Lung (tissue), 12 donors: Measurements from ENCODE around the gene FSD2. TPM values are rescaled to one million over a fixed set of nuclear protein-coding genes. Genes with fewer than 3 reads are reported as not detected.

ENCODE experiments used
- ATAC-seq: fragments of 200-7000 bp; cut with Tn5 transposase; one replicate; pipeline ENCODE4 v1.9.1; 2020; ENCODE audit warnings: moderate number of reproducible peaks; ENCODE audit not compliant: insufficient read depth, low FRiP score
- DNase-seq, 3 donors: peaks; one replicate each; pipeline ENCODE4 v3.0.0-alpha.2; 2013 to 2017
- H3K27ac ChIP-seq, 2 donors: one replicate each; pipeline ENCODE4 v1.5.1; 2013; ENCODE audit warnings: mild to moderate bottlenecking in 2 of 2, moderate library complexity in 2 of 2, control low read depth in 1 of 2, inconsistent platforms in 1 of 2, low read depth in 1 of 2, low read length in 1 of 2
- H3K27me3 ChIP-seq, 3 donors: one replicate each; pipeline ENCODE4 v1.5.1; 2013; ENCODE audit warnings: low read length in 2 of 3; ENCODE audit not compliant: control insufficient read depth in 3 of 3, insufficient read depth in 3 of 3
- H3K36me3 ChIP-seq, 4 donors: one replicate each; pipeline ENCODE4 v1.5.1; 2013; ENCODE audit warnings: low read length in 4 of 4, mild to moderate bottlenecking in 1 of 4, moderate library complexity in 1 of 4; ENCODE audit not compliant: control insufficient read depth in 4 of 4, insufficient read depth in 4 of 4
- H3K4me1 ChIP-seq, 5 donors: one replicate each; pipeline ENCODE4 v1.5.1; 2013; ENCODE audit warnings: low read length in 5 of 5, mild to moderate bottlenecking in 2 of 5, moderate library complexity in 1 of 5; ENCODE audit not compliant: control insufficient read depth in 5 of 5, insufficient read depth in 5 of 5
- H3K4me3 ChIP-seq: one replicate; pipeline ENCODE4 v1.5.1; 2013; ENCODE audit warnings: mild to moderate bottlenecking, control low read depth, moderate library complexity
- H3K9ac ChIP-seq, 2 donors: one replicate each; pipeline ENCODE4 v1.5.1; 2013; ENCODE audit warnings: low read length in 2 of 2, control low read depth in 1 of 2; ENCODE audit not compliant: insufficient read depth in 1 of 2
- H3K9me3 ChIP-seq, 4 donors: one replicate each; pipeline ENCODE4 v1.5.1; 2013; ENCODE audit warnings: low read length in 3 of 4, mild to moderate bottlenecking in 1 of 4, moderate library complexity in 1 of 4; ENCODE audit not compliant: control insufficient read depth in 4 of 4, insufficient read depth in 3 of 4
- WGBS, 2 donors: extraction: QIAGEN DNeasy Blood & Tissue Kit; methylation state at CpG; one replicate each; pipeline ENCODE4 v1.1.7; 2013; 5-methylcytosine and 5-hydroxymethylcytosine counted together
- polyA plus RNA-seq, 2 donors: library from polyadenylated mRNA; stranded (reverse); fragments of 200-250 nt; gene quantifications; one replicate each; pipeline ENCODE4 v1.2.1, GENCODE V29; 2013
- total RNA-seq, 2 donors: library from RNA; depleted of rRNA in 1 of 2; stranded (reverse); fragments of >200 nt in 1 of 2; gene quantifications; one replicate each; pipeline ENCODE4 v1.2.1, GENCODE V29; 2014 to 2021
- TF ChIP-seq, protein P1 (sequence below): IDR thresholded peaks from 2 replicates; pipeline ENCODE4 v1.5.1; 2012; ENCODE audit warnings: mild to moderate bottlenecking; ENCODE audit errors: control extremely low read depth, extremely low read depth
- donor health status: control.
- donor health status: control.
- donor health status: Bipolar disorder and iron deficiency.
- donor health status: healthy.
- donor health status: DM: yes; HTN: yes; CAD: no.

Gene FSD2
- total and polyA plus RNA-seq, 4 donors: 0.06 to 0.08 TPM; not detected in 2

- Histone ChIP-seq H3K36me3 (peaks cover 0 to 3% (median 0%) of the 10 kb centered on the region in 4 donors), H3K4me1 (no peaks in the 10 kb centered on the region), H3K27ac (no peak overlapping the region), H3K9ac (no peak overlapping the region), H3K4me3 (no peak overlapping the region), H3K27me3 (no peaks in the 10 kb centered on the region), H3K9me3 (no peaks in the 10 kb centered on the region)
- ATAC-seq: no peak
- TF ChIP-seq, protein P1, sequence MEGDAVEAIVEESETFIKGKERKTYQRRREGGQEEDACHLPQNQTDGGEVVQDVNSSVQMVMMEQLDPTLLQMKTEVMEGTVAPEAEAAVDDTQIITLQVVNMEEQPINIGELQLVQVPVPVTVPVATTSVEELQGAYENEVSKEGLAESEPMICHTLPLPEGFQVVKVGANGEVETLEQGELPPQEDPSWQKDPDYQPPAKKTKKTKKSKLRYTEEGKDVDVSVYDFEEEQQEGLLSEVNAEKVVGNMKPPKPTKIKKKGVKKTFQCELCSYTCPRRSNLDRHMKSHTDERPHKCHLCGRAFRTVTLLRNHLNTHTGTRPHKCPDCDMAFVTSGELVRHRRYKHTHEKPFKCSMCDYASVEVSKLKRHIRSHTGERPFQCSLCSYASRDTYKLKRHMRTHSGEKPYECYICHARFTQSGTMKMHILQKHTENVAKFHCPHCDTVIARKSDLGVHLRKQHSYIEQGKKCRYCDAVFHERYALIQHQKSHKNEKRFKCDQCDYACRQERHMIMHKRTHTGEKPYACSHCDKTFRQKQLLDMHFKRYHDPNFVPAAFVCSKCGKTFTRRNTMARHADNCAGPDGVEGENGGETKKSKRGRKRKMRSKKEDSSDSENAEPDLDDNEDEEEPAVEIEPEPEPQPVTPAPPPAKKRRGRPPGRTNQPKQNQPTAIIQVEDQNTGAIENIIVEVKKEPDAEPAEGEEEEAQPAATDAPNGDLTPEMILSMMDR: no peak
- WGBS, 2 donors: 86 to 90% methylated on average over 3 of the region's 3 CpGs
- no peak for DNase-seq
Measured at GRCh38 chr15:82778755-82779154, 27.1 kb downstream of the FSD2 start.

DNA sequence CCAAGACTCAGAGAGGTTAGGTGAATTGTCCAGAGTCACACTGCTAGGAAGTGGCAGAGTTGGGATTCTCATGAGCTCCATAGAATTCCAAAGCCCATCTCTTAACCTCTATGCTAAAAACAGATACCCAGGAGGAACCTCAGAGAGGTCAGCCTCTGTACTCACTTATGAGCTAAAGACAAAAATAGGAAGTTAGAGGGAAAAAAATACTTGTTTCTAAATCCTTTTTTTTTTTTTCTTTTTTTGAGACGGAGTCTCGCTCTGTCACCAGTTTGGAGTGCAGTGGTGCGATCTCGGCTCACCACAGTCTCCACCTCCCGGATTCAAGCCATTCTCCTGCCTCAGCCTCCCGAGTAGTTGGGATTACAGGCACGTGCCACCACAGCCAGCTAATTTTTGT lies 31.4 kb downstream of the FSD2 start:
- no peak overlapping the region for H3K27ac ChIP-seq
- 57 to 74% methylated on average over 7 of the region's 7 CpGs for WGBS, 2 donors
- no peaks in the 10 kb centered on the region for H3K4me1 ChIP-seq
- no peak for ATAC-seq
- H3K9ac ChIP-seq: no peak overlapping the region
- no peaks in the 10 kb centered on the region for H3K27me3 ChIP-seq
- H3K9me3 ChIP-seq: no peaks in the 10 kb centered on the region
- TF ChIP-seq, protein P1: no peak
- no peak overlapping the region for H3K4me3 ChIP-seq
- no peaks in the 10 kb centered on the region for H3K36me3 ChIP-seq
- DNase-seq: no peak

GRCh38 chr15:82771789-82772607 lies 33.9 kb downstream of the FSD2 start:
- Histone ChIP-seq H3K9ac (no peak overlapping the region), H3K4me1 (no peaks in the 10 kb centered on the region), H3K9me3 (no peaks in the 10 kb centered on the region), H3K36me3 (peaks cover 0 to 1% (median 0%) of the 10 kb centered on the region in 4 donors), H3K27me3 (no peaks in the 10 kb centered on the region), H3K27ac (no peak overlapping the region), H3K4me3 (no peak overlapping the region)
- TF ChIP-seq, protein P1: no peak
- WGBS, 2 donors: 91 to 95% methylated on average over 12 of the region's 12 CpGs
- DNase-seq (no peak), ATAC-seq (no peak)
